HepG2 (cell line): ENCODE measurements around the gene VCAM1. TPM values are rescaled to one million over a fixed set of nuclear protein-coding genes. Genes with fewer than 3 reads are reported as not detected.

Experiments
- ATAC-seq: fragments of 200-7000 bp; cut with Tn5 transposase; 3 replicates; pipeline ENCODE4 v1.9.1; 2020; ENCODE audit warnings: mild to moderate bottlenecking, moderate library complexity
- BruUV-seq: library from RNA; stranded (reverse); fragments of 400-500 nt; replicated peaks from 2 replicates; lab custom pipeline; 2021; lab: Mats Ljungman, UMichigan
- CTCF ChIA-PET: fragments of 300-600 bp; formaldehyde crosslinking; extraction: SDS; loops from one replicate; lab custom pipeline; 2021; ENCODE audit warnings: low total read pairs, inconsistent platforms, low intra/inter-chr PET ratio; lab: Yijun Ruan, JAX
- POLR2A ChIA-PET: fragments of 350-600 bp; sonication (Branson Sonifier 250); formaldehyde crosslinking; loops from one replicate; lab custom pipeline; 2020; ENCODE audit warnings: antibody characterized with exemption, inconsistent platforms; lab: Yijun Ruan, JAX
- DNase-seq: peaks from one replicate; pipeline ENCODE4 v3.0.0-alpha.2; 2015; ENCODE audit warnings: low spot score
- FAIRE-seq: peaks from 3 replicates; lab custom pipeline; 2011; peaks lifted over from hg19 to GRCh38; lab: Jason Lieb, UNC
- H2AFZ ChIP-seq: one replicate; pipeline ENCODE4 v1.6.1; 2011; ENCODE audit warnings: low read length, inconsistent platforms
- H3K27ac ChIP-seq: fragments of 300-600 bp; 3 replicates; pipeline ENCODE4 v1.8.0; 2011; ENCODE audit warnings: mixed run types, mild to moderate bottlenecking, mixed read lengths, low read length, inconsistent platforms; ENCODE audit not compliant: insufficient read depth; ENCODE audit errors: extremely low read length
- H3K27me3 ChIP-seq, 2 experiments: fragments of 200-600 bp in 1 of 2; 2 replicates in 1 of 2; 3 replicates in 1 of 2; pipeline versions ENCODE4 v1.6.0 to v1.8.0; 2011; ENCODE audit warnings: low read length in 2 of 2, mild to moderate bottlenecking in 2 of 2, moderate library complexity in 2 of 2, inconsistent platforms in 1 of 2; ENCODE audit not compliant: insufficient read depth in 2 of 2, control insufficient read depth in 1 of 2
- H3K36me3 ChIP-seq, 2 experiments: fragments of 200-600 bp in 1 of 2; replicated peaks in 1 of 2; 2 replicates in 1 of 2; 3 replicates in 1 of 2; pipeline versions ENCODE4 v1.5.1 to v1.8.0; 2011; ENCODE audit warnings: low read length in 2 of 2, inconsistent platforms in 1 of 2; ENCODE audit not compliant: insufficient read depth in 2 of 2, control insufficient read depth in 1 of 2
- H3K4me1 ChIP-seq: 2 replicates; pipeline ENCODE4 v1.5.1; 2012; ENCODE audit warnings: low read length, inconsistent platforms; ENCODE audit not compliant: insufficient read depth
- H3K4me2 ChIP-seq: 2 replicates; pipeline ENCODE4 v1.6.0; 2011; ENCODE audit warnings: low read depth, low read length, inconsistent platforms
- H3K4me3 ChIP-seq, 3 experiments: fragments of 200-600 bp in 1 of 3; sonication (generic), shearing (Covaris generic) in 1 of 3; replicated peaks in 1 of 3; 2 replicates each; pipeline ENCODE4 v1.5.1; 2011 to 2016; ENCODE audit warnings: low read length in 3 of 3, inconsistent platforms in 2 of 3, low read depth in 2 of 3, mild to moderate bottlenecking in 2 of 3, control low read depth in 1 of 3, mixed read lengths in 1 of 3; ENCODE audit not compliant: insufficient read depth in 1 of 3
- H3K79me2 ChIP-seq: one replicate; pipeline ENCODE4 v1.6.1; 2011; ENCODE audit warnings: low read length, inconsistent platforms; ENCODE audit not compliant: insufficient read depth
- H3K9ac ChIP-seq: 2 replicates; pipeline ENCODE4 v1.6.0; 2011; ENCODE audit warnings: mild to moderate bottlenecking, low read depth, low read length, inconsistent platforms; ENCODE audit not compliant: insufficient read depth
- H3K9me3 ChIP-seq: 2 replicates; pipeline ENCODE4 v1.5.1; 2012; ENCODE audit warnings: mild to moderate bottlenecking, low read length
- H4K20me1 ChIP-seq: 2 replicates; pipeline ENCODE4 v1.6.0; 2011; ENCODE audit warnings: inconsistent platforms, mild to moderate bottlenecking, low read length, moderate library complexity; ENCODE audit not compliant: insufficient read depth
- FOXA1 ChIP-seq, 2 experiments: fragments of 450-650 bp in 1 of 2; sonication (generic) in 1 of 2; formaldehyde crosslinking in 1 of 2; IDR thresholded peaks; 2 replicates each; pipeline versions ENCODE4 v1.4.0 to v1.6.1; 2016 to 2020; ENCODE audit warnings: missing genetic modification reagents in 1 of 2
- KLF12 ChIP-seq: sonication (generic); formaldehyde crosslinking; IDR thresholded peaks from 2 replicates; pipeline ENCODE4 v1.4.0; 2020; ENCODE audit warnings: missing genetic modification reagents, borderline replicate concordance
- NCOR1 ChIP-seq: fragments of 200-600 bp; sonication (generic); IDR thresholded peaks from 2 replicates; pipeline ENCODE4 v1.7.0; 2017; ENCODE audit warnings: antibody characterized with exemption, low read length, borderline replicate concordance
- NFE2L2 ChIP-seq: fragments of 150-350 bp; IDR thresholded peaks from 2 replicates; pipeline ENCODE4 v1.6.1; 2014; ENCODE audit warnings: low read length
- RAD51 ChIP-seq: fragments of 450-650 bp; IDR thresholded peaks from 2 replicates; pipeline ENCODE4 v1.6.1; 2016; ENCODE audit warnings: borderline replicate concordance
- SKI ChIP-seq: fragments of 450-650 bp; IDR thresholded peaks from one replicate; pipeline ENCODE4 v1.6.1; 2018; ENCODE audit warnings: mild to moderate bottlenecking; ENCODE audit not compliant: partially characterized antibody
- STAT5B ChIP-seq: sonication (generic); formaldehyde crosslinking; IDR thresholded peaks from 2 replicates; pipeline ENCODE4 v1.4.0; 2020; ENCODE audit warnings: missing genetic modification reagents
- TEAD3 ChIP-seq: optimal IDR thresholded peaks from 2 replicates; pipeline ENCODE3; 2016; ENCODE audit warnings: borderline replicate concordance
- ZNF121 ChIP-seq: sonication (generic); formaldehyde crosslinking; IDR thresholded peaks from 2 replicates; pipeline ENCODE4 v1.5.0; 2020; ENCODE audit warnings: mild to moderate bottlenecking, missing genetic modification reagents
- ZNF260 ChIP-seq: sonication (generic); formaldehyde crosslinking; IDR thresholded peaks from 2 replicates; pipeline ENCODE4 v1.4.0; 2020; ENCODE audit warnings: missing genetic modification reagents, low read depth, mild to moderate bottlenecking, borderline replicate concordance
- ZNF496 ChIP-seq: sonication (generic); formaldehyde crosslinking; IDR thresholded peaks from 2 replicates; pipeline ENCODE4 v1.8.1; 2023; ENCODE audit warnings: mild to moderate bottlenecking, moderate library complexity, missing genetic modification reagents; ENCODE audit not compliant: insufficient replicate concordance
- ZSCAN30 ChIP-seq: sonication (generic); formaldehyde crosslinking; IDR thresholded peaks from 2 replicates; pipeline ENCODE4 v1.5.0; 2020; ENCODE audit warnings: mild to moderate bottlenecking, missing genetic modification reagents
- WGBS: methylation state at CpG from one replicate; pipeline ENCODE4 v1.1.6; 2017; ENCODE audit warnings: low lambda C conversion rate; 5-methylcytosine and 5-hydroxymethylcytosine counted together
- in situ Hi-C: cut with HindIII; loops from 2 replicates; pipeline ENCODE4 v1.10.0; 2017; ENCODE audit warnings: low pct_unique_long_range_greater_than_20kb; ENCODE audit not compliant: extremely low pct_ligation_motif_present
- intact Hi-C: fragments of 100-400 bp; cut with micrococcal nuclease; formaldehyde crosslinking; loops from one replicate; pipeline ENCODE4 v1.10.0; 2022; ENCODE audit not compliant: unreplicated experiment
- polyA plus RNA-seq, 8 experiments: library from polyadenylated mRNA; depleted of rRNA in 3 of 8; stranded (reverse) in 7 of 8; unstranded in 1 of 8; fragments of >200 nt; fragmentation: Illumina TruSeq in 4 of 8; extraction: Trizol in 4 of 8; gene quantifications; 2 replicates each; pipeline versions ENCODE4 v1.2.1 to v1.2.3, GENCODE V29; 2011 to 2016; ENCODE audit warnings: low read depth in 4 of 8, missing spikeins in 1 of 8, mixed read lengths in 1 of 8; ENCODE audit not compliant: insufficient read depth in 1 of 8
- total RNA-seq, 5 experiments: library from RNA; depleted of rRNA; stranded (reverse); fragments of >200 nt; fragmentation: Illumina TruSeq; extraction: Trizol; gene quantifications; 2 replicates each; pipeline ENCODE4 v1.2.3, GENCODE V29; 2016; ENCODE audit warnings: low read depth in 1 of 5
- TF ChIP-seq, protein P1 (sequence below): IDR thresholded peaks from 2 replicates; pipeline ENCODE4 v1.6.1; 2012; ENCODE audit warnings: low read depth, low read length, improper control_type of control experiment
- TF ChIP-seq, protein P2 (sequence below): sonication (generic); formaldehyde crosslinking; IDR thresholded peaks from 2 replicates; pipeline ENCODE4 v1.5.0; 2020; ENCODE audit warnings: mild to moderate bottlenecking, missing genetic modification reagents

Gene VCAM1
- total and polyA plus RNA-seq, 2 of the 13 experiments (the other 11 are each of a cell fraction or from before 2014, with no cell fraction given) = not detected

DNA sequence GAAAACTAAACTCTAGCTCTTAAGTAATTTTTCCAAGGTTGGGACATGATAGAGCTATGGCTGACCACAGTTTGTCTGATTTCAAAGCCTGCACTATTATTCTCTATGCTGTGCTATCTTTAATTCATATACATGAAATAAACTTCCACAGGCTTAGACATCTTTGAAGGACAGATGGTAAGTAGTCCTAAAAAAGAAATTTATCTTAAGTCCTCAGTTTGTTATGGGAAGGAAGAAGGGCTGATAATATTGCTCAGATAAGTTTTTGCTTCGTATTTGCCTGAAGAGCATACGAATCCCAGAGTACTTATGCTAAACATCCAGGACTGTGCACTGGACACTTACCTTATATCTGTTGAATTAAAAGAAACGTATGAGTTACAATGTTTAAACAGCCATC lies 39.6 kb downstream of the VCAM1 start:
- POLR2A ChIA-PET = no interaction called here
- no peaks in the 10 kb centered on the region for H3K4me1 ChIP-seq
- no peak for FAIRE-seq
- no peak overlapping the region for H2AFZ ChIP-seq
- no peak overlapping the region for H3K4me2 ChIP-seq
- no peaks in the 10 kb centered on the region for H4K20me1 ChIP-seq
- DNase-seq = no peak
- H3K27me3 ChIP-seq = no peaks in the 10 kb centered on the region
- intact Hi-C loops (no loop called here), in situ Hi-C loops (no loop called here)
- WGBS = 3% methylated on average over 3 of the region's 3 CpGs
- no peak overlapping the region for H3K4me3 ChIP-seq
- no peak overlapping the region for H3K9ac ChIP-seq
- no peaks in the 10 kb centered on the region for H3K9me3 ChIP-seq
- CTCF ChIA-PET = no interaction called here
- BruUV-seq = no TSS peak
- no peak for ATAC-seq
- TF ChIP-seq RAD51 (no peak), FOXA1 (IDR thresholded peaks at IDR 0.05) (no peak), FOXA1 (CRISPR knock-in tag; IDR thresholded peaks at IDR 0.05) (no peak), NFE2L2 (no peak), ZSCAN30 (CRISPR knock-in tag) (no peak), STAT5B (no peak), ZNF260 (CRISPR knock-in tag) (no peak), KLF12 (CRISPR knock-in tag) (no peak), ZNF121 (CRISPR knock-in tag) (no peak), SKI (no peak), ZNF496 (CRISPR knock-in tag) (no peak), TEAD3 (CRISPR knock-in tag) (no peak), NCOR1 (no peak)
- TF ChIP-seq, protein P1, sequence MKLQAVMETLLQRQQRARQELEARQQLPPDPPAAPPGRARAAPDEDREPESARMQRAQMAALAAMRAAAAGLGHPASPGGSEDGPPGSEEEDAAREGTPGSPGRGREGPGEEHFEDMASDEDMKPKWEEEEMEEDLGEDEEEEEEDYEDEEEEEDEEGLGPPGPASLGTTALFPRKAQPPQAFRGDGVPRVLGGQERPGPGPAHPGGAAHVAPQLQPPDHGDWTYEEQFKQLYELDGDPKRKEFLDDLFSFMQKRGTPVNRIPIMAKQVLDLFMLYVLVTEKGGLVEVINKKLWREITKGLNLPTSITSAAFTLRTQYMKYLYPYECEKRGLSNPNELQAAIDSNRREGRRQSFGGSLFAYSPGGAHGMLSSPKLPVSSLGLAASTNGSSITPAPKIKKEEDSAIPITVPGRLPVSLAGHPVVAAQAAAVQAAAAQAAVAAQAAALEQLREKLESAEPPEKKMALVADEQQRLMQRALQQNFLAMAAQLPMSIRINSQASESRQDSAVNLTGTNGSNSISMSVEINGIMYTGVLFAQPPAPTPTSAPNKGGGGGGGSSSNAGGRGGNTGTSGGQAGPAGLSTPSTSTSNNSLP = no peak
- TF ChIP-seq, protein P2, sequence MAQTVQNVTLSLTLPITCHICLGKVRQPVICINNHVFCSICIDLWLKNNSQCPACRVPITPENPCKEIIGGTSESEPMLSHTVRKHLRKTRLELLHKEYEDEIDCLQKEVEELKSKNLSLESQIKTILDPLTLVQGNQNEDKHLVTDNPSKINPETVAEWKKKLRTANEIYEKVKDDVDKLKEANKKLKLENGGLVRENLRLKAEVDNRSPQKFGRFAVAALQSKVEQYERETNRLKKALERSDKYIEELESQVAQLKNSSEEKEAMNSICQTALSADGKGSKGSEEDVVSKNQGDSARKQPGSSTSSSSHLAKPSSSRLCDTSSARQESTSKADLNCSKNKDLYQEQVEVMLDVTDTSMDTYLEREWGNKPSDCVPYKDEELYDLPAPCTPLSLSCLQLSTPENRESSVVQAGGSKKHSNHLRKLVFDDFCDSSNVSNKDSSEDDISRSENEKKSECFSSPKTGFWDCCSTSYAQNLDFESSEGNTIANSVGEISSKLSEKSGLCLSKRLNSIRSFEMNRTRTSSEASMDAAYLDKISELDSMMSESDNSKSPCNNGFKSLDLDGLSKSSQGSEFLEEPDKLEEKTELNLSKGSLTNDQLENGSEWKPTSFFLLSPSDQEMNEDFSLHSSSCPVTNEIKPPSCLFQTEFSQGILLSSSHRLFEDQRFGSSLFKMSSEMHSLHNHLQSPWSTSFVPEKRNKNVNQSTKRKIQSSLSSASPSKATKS (CRISPR knock-in tag) = no peak
- H3K79me2 ChIP-seq = no peaks in the 10 kb centered on the region
- H3K27ac ChIP-seq = no peak overlapping the region
- H3K36me3 ChIP-seq = no peaks in the 10 kb centered on the region
